Measurements from ENCODE around the gene LYZ. TPM values are rescaled to one million over a fixed set of nuclear protein-coding genes. Genes with fewer than 3 reads are reported as not detected.

LYZ gene
- total and polyA plus RNA-seq, 7 donors = 3.6 to 26.7 (median 6.1) TPM

GRCh38 chr12:69360348-69360672 lies 12.1 kb downstream of the LYZ start:
- intact Hi-C loops (cut with DNase I) = no loop called here
- TF ChIP-seq CTCF (IDR thresholded peaks at IDR 0.05) = no peak
- Histone ChIP-seq H3K36me3 (ENCODE audit: insufficient read depth in 1 of 2, low read depth in 1 of 2) (peaks cover 0 to 10% of the 10 kb centered on the region in 2 donors), H3K9me3 (no peaks in the 10 kb centered on the region), H3K27me3 (ENCODE audit: insufficient read depth in 3 of 3, low read length in 2 of 3) (no peaks in the 10 kb centered on the region), H3K4me3 (peak overlapping the region; percentile 74), H3K4me1 (peaks cover 13% of the 10 kb centered on the region), H3K27ac (peak overlapping the region; percentile 82)
- no peak for DNase-seq
- no peak for ATAC-seq
- 5 to 9% (median 8%) methylated on average over 10 of the region's 10 CpGs for WGBS, 3 donors

- H3K9me3 ChIP-seq = no peaks in the 10 kb centered on the region
- no peak for DNase-seq
- intact Hi-C loops (cut with DNase I) = no loop called here
- H3K4me1 ChIP-seq = no peaks in the 10 kb centered on the region
- H3K4me3 ChIP-seq = no peak overlapping the region
- no peaks in the 10 kb centered on the region for H3K27me3 ChIP-seq (ENCODE audit: insufficient read depth in 3 of 3, low read length in 2 of 3)
- H3K36me3 ChIP-seq (ENCODE audit: insufficient read depth in 1 of 2, low read depth in 1 of 2) = peaks cover 0 to 67% of the 10 kb centered on the region in 2 donors
- ATAC-seq = no peak
- WGBS, 3 donors = 96 to 98% (median 96%) methylated on average over 5 of the region's 5 CpGs
- H3K27ac ChIP-seq = no peak overlapping the region
- no peak for TF ChIP-seq CTCF (IDR thresholded peaks at IDR 0.05)
Observed at GRCh38 chr12:69366796-69367195, 18.6 kb downstream of the LYZ start.

GRCh38 chr12:69368171-69368570 lies 20.0 kb downstream of the LYZ start:
- no peak for DNase-seq
- Histone ChIP-seq H3K36me3 (ENCODE audit: insufficient read depth in 1 of 2, low read depth in 1 of 2) (peaks cover 0 to 78% of the 10 kb centered on the region in 2 donors), H3K4me1 (no peaks in the 10 kb centered on the region), H3K9me3 (no peaks in the 10 kb centered on the region), H3K4me3 (no peak overlapping the region), H3K27ac (no peak overlapping the region), H3K27me3 (ENCODE audit: insufficient read depth in 3 of 3, low read length in 2 of 3) (no peaks in the 10 kb centered on the region)
- TF ChIP-seq CTCF (IDR thresholded peaks at IDR 0.05) = no peak
- intact Hi-C loops (cut with DNase I) = no loop called here
- ATAC-seq = no peak
- 79 to 95% (median 94%) methylated on average over 1 of the region's 1 CpG for WGBS, 3 donors

- Histone ChIP-seq H3K4me3 (no peak overlapping the region), H3K27ac (no peak overlapping the region), H3K4me1 (no peaks in the 10 kb centered on the region), H3K36me3 (ENCODE audit: insufficient read depth in 1 of 2, low read depth in 1 of 2) (no peaks in the 10 kb centered on the region), H3K9me3 (no peaks in the 10 kb centered on the region), H3K27me3 (ENCODE audit: insufficient read depth in 3 of 3, low read length in 2 of 3) (no peaks in the 10 kb centered on the region)
- ATAC-seq = no peak
- DNase-seq = no peak
- intact Hi-C loops (cut with DNase I) = loop anchor here in 1 of 2 donors (10.0 kb wide), 1 partner anchor 192 kb away; no protein-coding TSS in a partner anchor
- no peak for TF ChIP-seq CTCF (IDR thresholded peaks at IDR 0.05)
- 94 to 97% (median 97%) methylated on average over 1 of the region's 1 CpG for WGBS, 3 donors
Observed at GRCh38 chr12:69383074-69383473, 34.9 kb downstream of the LYZ start.

- WGBS, 3 donors = 83 to 88% (median 86%) methylated on average over 3 of the region's 3 CpGs
- Histone ChIP-seq H3K36me3 (ENCODE audit: insufficient read depth in 1 of 2, low read depth in 1 of 2) (no peaks in the 10 kb centered on the region), H3K9me3 (no peaks in the 10 kb centered on the region), H3K27ac (no peak overlapping the region), H3K4me3 (no peak overlapping the region), H3K4me1 (no peaks in the 10 kb centered on the region), H3K27me3 (ENCODE audit: insufficient read depth in 3 of 3, low read length in 2 of 3) (no peaks in the 10 kb centered on the region)
- no peak for DNase-seq
- no peak for ATAC-seq
- TF ChIP-seq CTCF (IDR thresholded peaks at IDR 0.05) = no peak
- intact Hi-C loops (cut with DNase I) = loop anchor here in 1 of 2 donors (10.0 kb wide), 1 partner anchor 190 kb away; no protein-coding TSS in a partner anchor
Observed at GRCh38 chr12:69385038-69385437, 36.9 kb downstream of the LYZ start.

Measured in psoas muscle (tissue), 8 donors.